Caco-2 (cell line): ENCODE data around the gene SPATA32. TPM values are rescaled to one million over a fixed set of nuclear protein-coding genes. Genes with fewer than 3 reads are reported as not detected.

Experiments
- Bru-seq: library from RNA; stranded (reverse); fragments of 400-500 nt; gene quantifications from one replicate; lab custom pipeline; 2021; lab: Mats Ljungman, UMichigan
- BruChase-seq, 2 experiments: library from RNA; stranded (reverse); fragments of 400-500 nt; gene quantifications; one replicate each; lab custom pipeline; 2021; lab: Mats Ljungman, UMichigan
- BruUV-seq: library from RNA; stranded (reverse); fragments of 400-500 nt; replicated peaks from 2 replicates; lab custom pipeline; 2021; lab: Mats Ljungman, UMichigan
- CTCF ChIA-PET: fragments of 300-600 bp; sonication (Branson Sonifier 250); formaldehyde crosslinking; loops from one replicate; lab custom pipeline; 2022; ENCODE audit warnings: antibody characterized with exemption; lab: Charles Lee
- POLR2A ChIA-PET: fragments of 300-600 bp; sonication (Branson Sonifier 250); formaldehyde crosslinking; loops from one replicate; lab custom pipeline; 2022; ENCODE audit warnings: antibody characterized with exemption; lab: Charles Lee
- DNase-seq, 2 experiments: peaks; one replicate each; pipeline versions ENCODE4 v3.0.0 to v3.0.0-alpha.2; 2020 to 2022
- H3K27me3 ChIP-seq: replicated peaks from 2 replicates; pipeline ENCODE4 v1.6.0; 2011; ENCODE audit warnings: low read length; ENCODE audit not compliant: control insufficient read depth, insufficient read depth
- H3K36me3 ChIP-seq: 2 replicates; pipeline ENCODE4 v1.5.1; 2011; ENCODE audit warnings: low read length; ENCODE audit not compliant: control insufficient read depth, insufficient read depth
- H3K4me1 ChIP-seq: fragments of 250-450 bp; sonication (Bioruptor Pico); 2 replicates; pipeline ENCODE4 v1.5.1; 2020; ENCODE audit warnings: mild to moderate bottlenecking
- H3K4me3 ChIP-seq: 2 replicates; pipeline ENCODE4 v1.5.1; 2011; ENCODE audit warnings: low read depth, mild to moderate bottlenecking, control low read depth, low read length
- H3K9me3 ChIP-seq: fragments of 250-450 bp; sonication (Bioruptor Pico); 2 replicates; pipeline ENCODE4 v1.5.1; 2020; ENCODE audit warnings: mild to moderate bottlenecking, moderate library complexity
- H3K27ac Mint-ChIP-seq: one replicate; pipeline ENCODE4 v1.8.0; 2022; ENCODE audit warnings: mixed read lengths; ENCODE audit not compliant: unreplicated experiment
- H3K27me3 Mint-ChIP-seq: one replicate; pipeline ENCODE4 v1.8.0; 2022; ENCODE audit warnings: mixed read lengths; ENCODE audit not compliant: insufficient read depth, unreplicated experiment
- H3K36me3 Mint-ChIP-seq: one replicate; pipeline ENCODE4 v1.8.0; 2022; ENCODE audit warnings: mild to moderate bottlenecking, mixed read lengths; ENCODE audit not compliant: insufficient read depth, unreplicated experiment
- H3K4me1 Mint-ChIP-seq: one replicate; pipeline ENCODE4 v1.8.0; 2022; ENCODE audit warnings: low read depth, mixed read lengths; ENCODE audit not compliant: unreplicated experiment
- H3K4me3 Mint-ChIP-seq: one replicate; pipeline ENCODE4 v1.8.0; 2022; ENCODE audit warnings: mild to moderate bottlenecking, moderate library complexity, mixed read lengths; ENCODE audit not compliant: unreplicated experiment
- H3K9me3 Mint-ChIP-seq: one replicate; pipeline ENCODE4 v1.8.0; 2022; ENCODE audit warnings: mixed read lengths; ENCODE audit not compliant: unreplicated experiment
- intact Hi-C: fragments of 100-400 bp; cut with micrococcal nuclease; formaldehyde crosslinking; loops from one replicate; pipeline ENCODE4 v1.10.0; 2022; ENCODE audit not compliant: unreplicated experiment
- long read RNA-seq: library from polyadenylated mRNA; stranded (forward); transcript quantifications from one replicate; pipeline ENCODE4 v2.0.0, GENCODE V29; 2022
- total RNA-seq: library from RNA; stranded (reverse); gene quantifications from 2 replicates; pipeline ENCODE4 v1.2.3, GENCODE V29; 2022
- TF ChIP-seq, protein P1 (sequence below), 2 experiments: fragments of 200-600 bp in 1 of 2; IDR thresholded peaks; 1 replicate in 1 of 2; 2 replicates in 1 of 2; pipeline versions ENCODE4 v1.5.1 to v1.8.0; 2011 to 2022; ENCODE audit warnings: antibody characterized with exemption in 1 of 2, control low read depth in 1 of 2, inconsistent platforms in 1 of 2, low read depth in 1 of 2, low read length in 1 of 2, mild to moderate bottlenecking in 1 of 2, moderate library complexity in 1 of 2; ENCODE audit not compliant: insufficient read depth in 1 of 2, severe bottlenecking in 1 of 2, unreplicated experiment in 1 of 2

Gene SPATA32, protein sequence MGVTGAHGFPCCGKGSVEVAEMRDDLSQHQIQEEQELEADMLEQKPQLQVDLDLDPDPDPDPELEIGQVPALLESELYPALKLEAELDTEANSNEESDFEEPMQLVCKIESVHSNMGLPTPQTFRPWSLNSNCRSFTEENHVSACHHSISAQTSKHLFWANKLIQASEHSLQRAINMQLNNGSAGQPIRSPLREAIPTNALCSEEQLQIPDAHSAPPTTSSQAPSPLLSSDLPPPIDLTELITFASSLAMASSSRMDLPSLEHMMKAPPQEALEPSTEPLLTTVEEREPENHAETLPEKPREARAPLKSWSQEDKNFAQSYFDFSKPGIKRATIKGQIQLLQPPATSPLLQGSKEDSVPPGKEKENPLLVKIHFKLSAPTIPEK
- not detected in 2 replicates for total RNA-seq
- Bru-seq, nascent RNA, result percentile 13 among the genes with signal in this experiment
- percentile 21 among the genes with signal in this experiment for BruChase-seq, experiment 1, labeled RNA remaining after a 2-hour chase
- BruChase-seq, experiment 2, labeled RNA remaining after a 6-hour chase, result percentile 24 among the genes with signal in this experiment
- long read RNA-seq, result 0 reads

DNA sequence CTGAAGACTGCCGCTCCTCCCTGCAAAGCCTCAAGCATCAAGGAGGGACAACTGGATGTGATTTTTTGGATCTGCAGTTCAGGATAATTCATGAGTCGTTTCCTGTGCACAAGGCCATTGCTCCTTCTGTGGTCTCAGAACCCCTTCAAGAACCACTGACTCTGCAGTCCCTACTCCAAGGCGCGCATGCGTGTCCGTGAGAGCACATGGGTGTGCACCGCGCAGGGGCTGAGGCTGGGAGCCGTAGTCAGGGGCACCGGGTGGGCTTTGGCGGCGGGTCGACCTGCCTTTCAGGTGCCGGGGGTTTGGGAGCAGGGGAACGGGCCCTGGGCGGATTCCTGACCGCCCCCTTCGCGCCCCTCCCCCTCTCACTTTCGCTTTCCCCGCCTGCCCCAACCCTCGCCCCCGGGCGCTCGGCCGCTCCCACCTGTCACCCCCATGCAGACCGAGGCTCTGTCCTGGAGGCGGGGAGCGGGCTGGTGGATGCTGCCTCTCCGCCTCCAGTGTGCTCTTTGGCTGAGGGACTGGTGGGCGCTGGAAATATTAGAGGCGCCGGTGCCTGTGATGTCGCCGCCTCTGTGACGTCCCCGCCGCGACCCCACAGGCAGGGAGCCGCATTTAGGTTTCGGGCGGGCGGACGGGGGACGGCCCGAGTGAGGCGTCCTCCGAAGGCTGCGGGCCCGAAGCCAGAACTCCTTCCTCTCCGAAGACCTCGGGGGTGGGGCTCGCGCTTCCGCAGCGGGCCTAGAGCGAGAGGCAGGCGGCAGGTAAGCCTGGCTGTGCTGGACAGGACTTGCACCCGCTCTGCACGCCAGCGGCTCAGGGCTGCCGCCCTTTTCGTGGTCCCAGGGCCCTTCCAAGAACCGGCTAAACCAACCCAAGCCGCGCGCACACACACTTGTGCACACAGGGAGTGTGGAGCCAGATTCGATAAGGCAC is at the start of gene SPATA32:
Gene SPATA32 (minus strand): TSS at position 518 of the 939 bp plus-strand sequence. CDS start 78 bp downstream, at position 440.
- peaks cover 3% of the 10 kb centered on the region; the same call in 1 of the 2 replicates for H3K4me1 ChIP-seq
- H3K4me3 Mint-ChIP-seq, result no peak within 1 kb of the TSS
- ChIA-PET POLR2A (no interaction called here), CTCF (interaction anchor here (0.6 kb wide), 2 partner anchors 65 to 164 kb away, joined by 3 to 4 read pairs; no protein-coding TSS in a partner anchor)
- H3K36me3 ChIP-seq, result no peaks in the 10 kb centered on the region; the same call in 1 of the 2 replicates
- H3K27me3 ChIP-seq, result no peaks in the 10 kb centered on the region
- BruUV-seq, result no TSS peak
- no peaks in the 10 kb centered on the region for H3K27me3 Mint-ChIP-seq
- H3K4me3 ChIP-seq, result no peak within 1 kb of the TSS
- H3K36me3 Mint-ChIP-seq, result peaks cover 11% of the 10 kb centered on the region
- no peaks in the 10 kb centered on the region for H3K4me1 Mint-ChIP-seq
- TF ChIP-seq, protein P1, sequence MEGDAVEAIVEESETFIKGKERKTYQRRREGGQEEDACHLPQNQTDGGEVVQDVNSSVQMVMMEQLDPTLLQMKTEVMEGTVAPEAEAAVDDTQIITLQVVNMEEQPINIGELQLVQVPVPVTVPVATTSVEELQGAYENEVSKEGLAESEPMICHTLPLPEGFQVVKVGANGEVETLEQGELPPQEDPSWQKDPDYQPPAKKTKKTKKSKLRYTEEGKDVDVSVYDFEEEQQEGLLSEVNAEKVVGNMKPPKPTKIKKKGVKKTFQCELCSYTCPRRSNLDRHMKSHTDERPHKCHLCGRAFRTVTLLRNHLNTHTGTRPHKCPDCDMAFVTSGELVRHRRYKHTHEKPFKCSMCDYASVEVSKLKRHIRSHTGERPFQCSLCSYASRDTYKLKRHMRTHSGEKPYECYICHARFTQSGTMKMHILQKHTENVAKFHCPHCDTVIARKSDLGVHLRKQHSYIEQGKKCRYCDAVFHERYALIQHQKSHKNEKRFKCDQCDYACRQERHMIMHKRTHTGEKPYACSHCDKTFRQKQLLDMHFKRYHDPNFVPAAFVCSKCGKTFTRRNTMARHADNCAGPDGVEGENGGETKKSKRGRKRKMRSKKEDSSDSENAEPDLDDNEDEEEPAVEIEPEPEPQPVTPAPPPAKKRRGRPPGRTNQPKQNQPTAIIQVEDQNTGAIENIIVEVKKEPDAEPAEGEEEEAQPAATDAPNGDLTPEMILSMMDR (IDR thresholded peaks at IDR 0.05; ENCODE audit: insufficient read depth in 1 of 2, low read depth in 1 of 2, low read length in 1 of 2, severe bottlenecking in 1 of 2, unreplicated experiment in 1 of 2), result no peak
- no peaks in the 10 kb centered on the region for H3K9me3 Mint-ChIP-seq
- H3K27ac Mint-ChIP-seq, result no peak within 1 kb of the TSS
- no peaks in the 10 kb centered on the region for H3K9me3 ChIP-seq
- intact Hi-C loops, result no loop called here
- DNase-seq, result no peak

DNA sequence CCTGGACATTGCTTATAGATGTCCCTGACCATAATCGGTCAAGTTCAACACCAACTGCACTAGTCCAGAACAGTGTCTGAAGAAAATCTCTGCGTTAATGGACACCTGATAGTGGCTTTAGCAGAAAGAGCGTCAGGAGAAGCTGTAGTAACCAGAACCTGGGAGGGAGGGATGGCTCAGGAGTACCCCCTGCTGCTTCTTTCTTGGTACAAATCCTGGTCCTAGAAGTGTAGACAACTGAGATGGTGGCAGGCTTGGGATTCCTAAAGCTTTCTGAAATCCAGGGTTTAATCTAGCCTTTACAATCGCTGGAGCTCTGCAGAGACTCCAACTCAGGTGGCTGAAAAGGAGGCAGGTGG is 49.5 kb upstream of the SPATA32 start:
- Histone ChIP-seq H3K27me3 (no peaks in the 10 kb centered on the region), H3K4me1 (peaks cover 39% of the 10 kb centered on the region), H3K4me3 (no peak overlapping the region), H3K9me3 (no peaks in the 10 kb centered on the region), H3K36me3 (no peaks in the 10 kb centered on the region)
- ChIA-PET POLR2A (interaction anchor here (0.5 to 1.4 kb wide), 2 partner anchors 34 to 881 kb away, joined by 3 read pairs; no protein-coding TSS in a partner anchor), CTCF (interaction anchor here (1.1 to 2.3 kb wide), 5 partner anchors 18 to 92 kb away, joined by 3 to 15 read pairs (median 3); no protein-coding TSS in a partner anchor)
- H3K9me3 Mint-ChIP-seq, result no peaks in the 10 kb centered on the region
- no peak overlapping the region for H3K4me3 Mint-ChIP-seq
- peaks cover 31% of the 10 kb centered on the region for H3K4me1 Mint-ChIP-seq
- no peak for DNase-seq
- no TSS peak for BruUV-seq
- intact Hi-C loops, result no loop called here
- H3K36me3 Mint-ChIP-seq, result peaks cover 13% of the 10 kb centered on the region
- peak overlapping the region; percentile 42 for H3K27ac Mint-ChIP-seq
- no peaks in the 10 kb centered on the region for H3K27me3 Mint-ChIP-seq
- TF ChIP-seq, protein P1 (IDR thresholded peaks at IDR 0.05; ENCODE audit: insufficient read depth in 1 of 2, low read depth in 1 of 2, low read length in 1 of 2, severe bottlenecking in 1 of 2, unreplicated experiment in 1 of 2), result no peak
